ENCODE measurements around the gene GPSM1.

- no peak for TF ChIP-seq CTCF (IDR thresholded peaks at IDR 0.05)
- TF ChIP-seq POLR2A (IDR thresholded peaks at IDR 0.05) = no peak
These were observed 65.5 kb downstream of the GPSM1 start for GRCh38 chr9:136392538-136393449.
